ENCODE measurements around the gene SPEG. TPM values are rescaled to one million over a fixed set of nuclear protein-coding genes. Genes with fewer than 3 reads are reported as not detected.

Gene SPEG
- total RNA-seq, 2 donors from 2014 or later, result 2.2 to 2.8 TPM

GRCh38 chr2:219460424-219460926 is 25.8 kb downstream of the SPEG start:
- H3K9me3 Mint-ChIP-seq, result no peaks in the 10 kb centered on the region
- no peak for DNase-seq (ENCODE audit: low spot score in 2 of 2)
- H3K27ac Mint-ChIP-seq, result no peak overlapping the region
- no peak for ATAC-seq
- H3K36me3 Mint-ChIP-seq, result no peaks in the 10 kb centered on the region

- H3K9me3 Mint-ChIP-seq, result no peaks in the 10 kb centered on the region
- no peaks in the 10 kb centered on the region for H3K36me3 Mint-ChIP-seq
- no peak overlapping the region for H3K27ac Mint-ChIP-seq
- DNase-seq (ENCODE audit: low spot score in 2 of 2) (no peak), ATAC-seq (peak; percentile 42 to 60)
These were observed 26.4 kb downstream of the SPEG start for GRCh38 chr2:219461047-219461514.

DNA sequence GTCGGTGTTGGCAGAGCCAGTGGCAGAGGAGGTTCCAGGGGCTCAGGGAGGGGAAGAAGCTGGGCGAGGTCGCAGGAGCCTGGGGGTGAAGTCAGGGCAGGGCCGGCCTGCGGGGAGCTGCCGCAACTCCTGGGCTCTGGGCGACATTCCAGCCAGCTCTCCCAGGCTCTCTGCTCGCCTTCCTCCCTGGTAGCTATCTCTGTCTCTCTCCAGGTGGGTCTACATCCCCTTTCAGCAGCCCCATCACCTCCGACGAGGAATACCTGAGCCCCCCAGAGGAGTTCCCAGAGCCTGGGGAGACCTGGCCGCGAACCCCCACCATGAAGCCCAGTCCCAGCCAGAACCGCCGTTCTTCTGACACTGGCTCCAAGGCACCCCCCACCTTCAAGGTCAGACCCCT is 27.0 kb downstream of the SPEG start:
- no peak for ATAC-seq
- Mint-ChIP-seq H3K36me3 (no peaks in the 10 kb centered on the region), H3K27ac (no peak overlapping the region), H3K9me3 (no peaks in the 10 kb centered on the region)
- DNase-seq (ENCODE audit: low spot score in 2 of 2), result no peak

- Mint-ChIP-seq H3K36me3 (no peaks in the 10 kb centered on the region), H3K27ac (no peak overlapping the region), H3K9me3 (no peaks in the 10 kb centered on the region)
- no peak for DNase-seq (ENCODE audit: low spot score in 2 of 2)
- no peak for ATAC-seq
These were observed 27.7 kb downstream of the SPEG start for GRCh38 chr2:219462349-219462748.

DNA sequence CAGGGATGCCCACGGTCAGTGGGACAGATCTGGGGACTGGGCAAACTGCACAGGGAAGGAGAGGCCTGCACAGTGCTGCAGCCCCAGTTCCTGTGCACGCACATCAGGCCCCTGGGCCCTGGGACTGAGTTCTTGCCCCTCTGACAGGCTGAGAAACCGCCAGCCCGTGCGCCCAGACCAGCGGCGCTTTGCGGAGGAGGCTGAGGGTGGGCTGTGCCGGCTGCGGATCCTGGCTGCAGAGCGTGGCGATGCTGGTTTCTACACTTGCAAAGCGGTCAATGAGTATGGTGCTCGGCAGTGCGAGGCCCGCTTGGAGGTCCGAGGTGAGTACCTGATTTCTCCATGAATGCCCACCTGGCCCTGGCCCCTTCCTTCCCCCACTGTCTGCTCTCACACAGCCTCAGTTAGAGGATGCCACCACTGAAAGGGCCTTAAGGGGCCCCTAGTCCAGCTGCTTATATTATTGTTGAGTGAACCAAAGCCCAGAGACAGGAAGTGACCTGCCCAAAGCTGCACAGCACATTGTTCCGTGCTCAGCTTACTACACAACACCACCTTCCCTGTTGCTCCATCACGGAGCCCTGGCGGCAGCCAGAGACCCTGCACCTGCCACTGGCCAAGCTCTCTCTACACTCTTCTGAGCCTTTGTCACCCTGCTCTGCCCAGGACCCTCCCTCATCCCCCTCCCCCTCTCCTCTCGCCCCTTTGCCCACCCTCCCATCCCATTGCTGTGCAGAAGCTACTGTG is 29.8 kb downstream of the SPEG start:
- ATAC-seq (no peak), DNase-seq (ENCODE audit: low spot score in 2 of 2) (no peak)
- no peaks in the 10 kb centered on the region for H3K36me3 Mint-ChIP-seq
- no peaks in the 10 kb centered on the region for H3K9me3 Mint-ChIP-seq
- H3K27ac Mint-ChIP-seq, result no peak overlapping the region

DNA sequence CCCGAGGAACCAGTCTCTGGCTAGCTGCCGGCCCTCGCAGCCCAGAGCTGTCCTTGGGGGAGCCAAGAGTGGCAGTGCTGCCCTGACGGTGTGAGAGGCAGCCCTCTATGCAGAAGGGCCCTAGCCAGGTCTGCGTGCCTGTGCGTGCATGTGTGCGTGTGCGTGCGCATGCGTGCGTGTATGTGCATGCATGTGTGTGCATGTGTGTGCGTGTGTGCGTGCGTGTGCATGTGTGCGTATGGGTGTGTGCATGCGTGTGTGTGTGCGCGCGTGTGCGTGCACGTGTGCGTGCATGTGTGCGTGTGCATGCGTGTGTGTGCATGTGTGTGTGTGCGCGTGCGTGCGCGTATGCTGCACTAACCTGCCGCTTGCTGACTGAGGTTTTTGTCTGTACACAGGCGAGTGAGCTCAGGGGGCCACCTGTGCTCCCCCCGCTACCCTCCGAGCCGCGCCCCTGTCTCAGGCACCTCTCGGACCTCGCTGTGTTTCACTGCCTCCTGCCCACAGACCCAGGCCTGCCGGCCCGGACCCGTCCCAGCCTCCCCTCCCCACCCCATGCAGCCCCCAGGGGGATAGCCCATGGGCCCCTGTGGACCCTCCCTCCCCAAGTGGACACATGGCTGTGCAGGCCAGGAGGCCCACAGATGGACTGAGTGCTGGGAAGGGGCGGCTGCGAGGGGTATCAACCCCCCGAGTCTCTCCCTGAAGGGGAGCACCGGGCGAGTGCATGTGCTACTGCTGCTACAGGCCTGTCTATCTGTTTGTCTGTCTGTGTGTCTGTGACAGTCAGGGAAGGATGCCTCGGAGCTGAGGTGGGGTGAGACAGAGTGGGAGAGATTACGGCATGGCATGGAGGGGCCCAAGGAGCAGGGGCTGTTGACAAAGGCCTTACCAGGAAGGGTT is 31.3 kb downstream of the SPEG start:
- Mint-ChIP-seq H3K9me3 (no peaks in the 10 kb centered on the region), H3K36me3 (no peaks in the 10 kb centered on the region), H3K27ac (no peak overlapping the region)
- ATAC-seq (no peak), DNase-seq (ENCODE audit: low spot score in 2 of 2) (no peak)

GRCh38 chr2:219466816-219467735 is 32.4 kb downstream of the SPEG start:
- no peak for ATAC-seq
- no peaks in the 10 kb centered on the region for H3K9me3 Mint-ChIP-seq

DNA sequence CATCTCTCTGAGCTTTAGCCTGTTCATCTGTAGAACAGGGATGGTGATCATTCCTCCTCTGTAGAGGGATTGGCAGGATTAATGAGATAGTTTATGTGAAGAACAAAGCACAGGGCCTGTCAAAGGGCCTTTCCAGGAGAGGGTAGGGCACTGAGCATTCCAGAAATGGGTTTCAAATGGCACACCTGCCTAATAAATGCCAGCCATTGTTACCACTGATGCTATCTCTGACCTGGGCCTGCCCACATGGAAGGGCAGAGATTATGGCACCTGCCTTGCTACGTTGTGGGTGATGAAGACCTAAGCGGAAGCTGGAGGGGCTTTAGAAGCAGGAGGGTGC is 33.1 kb downstream of the SPEG start:
- no peak overlapping the region for H3K27ac Mint-ChIP-seq
- DNase-seq (ENCODE audit: low spot score in 2 of 2) (no peak), ATAC-seq (no peak)
- H3K9me3 Mint-ChIP-seq, result no peaks in the 10 kb centered on the region
- H3K36me3 Mint-ChIP-seq, result no peaks in the 10 kb centered on the region

More at GRCh38 chr2:219466816-219467735, 32.4 kb downstream of the SPEG start:
- H3K36me3 Mint-ChIP-seq, result no peaks in the 10 kb centered on the region
- DNase-seq (ENCODE audit: low spot score in 2 of 2), result no peak
- no peak overlapping the region for H3K27ac Mint-ChIP-seq

DNA sequence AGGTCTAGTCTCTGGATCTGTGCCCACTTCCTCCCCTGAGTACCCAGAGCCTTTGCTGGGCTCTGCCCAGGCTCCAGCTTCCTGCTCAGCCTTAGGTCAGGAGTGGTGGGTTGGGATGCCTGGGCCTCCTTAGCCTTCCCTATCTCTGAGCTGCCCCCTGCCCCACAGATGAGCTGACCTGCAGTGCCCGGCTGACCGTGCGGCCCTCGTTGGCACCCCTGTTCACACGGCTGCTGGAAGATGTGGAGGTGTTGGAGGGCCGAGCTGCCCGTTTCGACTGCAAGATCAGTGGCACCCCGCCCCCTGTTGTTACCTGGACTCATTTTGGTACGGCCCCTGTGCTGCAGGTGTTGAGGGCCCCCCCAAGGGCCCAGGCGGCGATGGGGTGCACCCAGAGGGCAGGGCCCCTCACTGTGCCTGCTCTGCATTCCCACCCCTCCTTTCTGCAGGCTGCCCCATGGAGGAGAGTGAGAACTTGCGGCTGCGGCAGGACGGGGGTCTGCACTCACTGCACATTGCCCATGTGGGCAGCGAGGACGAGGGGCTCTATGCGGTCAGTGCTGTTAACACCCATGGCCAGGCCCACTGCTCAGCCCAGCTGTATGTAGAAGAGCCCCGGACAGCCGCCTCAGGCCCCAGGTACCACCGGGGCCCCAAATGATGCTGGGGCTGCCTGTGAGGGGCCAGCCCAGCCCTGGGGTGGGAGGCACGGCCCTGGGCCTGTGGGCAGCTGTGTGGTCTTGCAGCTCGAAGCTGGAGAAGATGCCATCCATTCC is 34.0 kb downstream of the SPEG start:
- Mint-ChIP-seq H3K9me3 (no peaks in the 10 kb centered on the region), H3K27ac (no peak overlapping the region), H3K36me3 (no peaks in the 10 kb centered on the region)
- no peak for DNase-seq (ENCODE audit: low spot score in 2 of 2)
- ATAC-seq, result no peak

DNA sequence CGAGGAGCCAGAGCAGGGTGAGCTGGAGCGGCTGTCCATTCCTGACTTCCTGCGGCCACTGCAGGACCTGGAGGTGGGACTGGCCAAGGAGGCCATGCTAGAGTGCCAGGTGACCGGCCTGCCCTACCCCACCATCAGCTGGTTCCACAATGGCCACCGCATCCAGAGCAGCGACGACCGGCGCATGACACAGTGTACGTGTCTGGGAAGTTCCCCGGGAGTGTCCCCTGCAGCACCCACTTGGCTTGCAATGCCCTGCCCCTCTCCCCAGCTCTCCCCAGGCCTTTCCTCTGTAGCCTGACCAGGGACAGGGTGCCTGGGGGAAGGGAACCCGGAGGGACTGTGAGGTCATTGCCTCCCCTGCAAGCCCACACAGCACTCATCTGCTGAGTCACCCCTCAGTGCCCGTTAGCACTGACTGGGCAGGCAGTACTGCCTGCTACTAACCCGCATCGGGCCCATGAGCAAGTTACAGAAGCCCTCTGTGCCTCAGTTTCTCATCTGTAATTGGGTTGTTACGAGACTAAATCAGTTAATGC is 34.6 kb downstream of the SPEG start:
- no peak for DNase-seq (ENCODE audit: low spot score in 2 of 2)
- Mint-ChIP-seq H3K9me3 (no peaks in the 10 kb centered on the region), H3K27ac (no peak overlapping the region), H3K36me3 (no peaks in the 10 kb centered on the region)
- no peak for ATAC-seq

- DNase-seq (ENCODE audit: low spot score in 2 of 2) (no peak), ATAC-seq (no peak)
- no peaks in the 10 kb centered on the region for H3K9me3 Mint-ChIP-seq
- H3K27ac Mint-ChIP-seq, result no peak overlapping the region
- no peaks in the 10 kb centered on the region for H3K36me3 Mint-ChIP-seq
These were observed 35.8 kb downstream of the SPEG start for GRCh38 chr2:219470429-219470828.

- Mint-ChIP-seq H3K27ac (no peak overlapping the region), H3K36me3 (no peaks in the 10 kb centered on the region), H3K9me3 (no peaks in the 10 kb centered on the region)
- DNase-seq (ENCODE audit: low spot score in 2 of 2) (no peak), ATAC-seq (peak in 1 of 2 donors; percentile 12)
These were observed 37.1 kb downstream of the SPEG start for GRCh38 chr2:219471476-219472371.

DNA sequence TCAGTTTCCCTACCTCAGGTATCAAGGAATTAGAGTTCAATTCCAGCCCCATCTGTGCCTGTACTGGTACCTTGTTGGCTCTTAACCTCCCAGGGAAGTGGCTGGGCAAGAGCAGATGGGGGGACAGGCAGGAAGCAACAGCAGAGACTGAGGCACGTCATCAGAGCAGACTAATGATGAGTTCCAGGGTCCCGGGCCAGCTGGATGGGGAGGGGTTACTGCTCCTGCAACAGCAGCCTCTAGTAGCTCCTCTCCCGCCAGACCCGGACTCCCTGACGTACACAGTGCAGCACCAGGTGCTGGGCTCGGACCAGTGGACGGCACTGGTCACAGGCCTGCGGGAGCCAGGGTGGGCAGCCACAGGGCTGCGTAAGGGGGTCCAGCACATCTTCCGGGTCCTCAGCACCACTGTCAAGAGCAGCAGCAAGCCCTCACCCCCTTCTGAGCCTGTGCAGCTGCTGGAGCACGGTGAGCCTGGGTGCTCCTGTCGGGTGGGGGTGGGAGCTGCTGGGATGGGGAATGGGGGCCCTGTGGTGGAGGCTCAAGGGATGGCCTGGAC is 38.1 kb downstream of the SPEG start:
- DNase-seq (ENCODE audit: low spot score in 2 of 2), result no peak
- Mint-ChIP-seq H3K27ac (peak overlapping the region in 1 of 2 donors; percentile 44), H3K9me3 (no peaks in the 10 kb centered on the region), H3K36me3 (no peaks in the 10 kb centered on the region)
- no peak for ATAC-seq

GRCh38 chr2:219473511-219473910 is 38.9 kb downstream of the SPEG start:
- H3K36me3 Mint-ChIP-seq, result no peaks in the 10 kb centered on the region
- DNase-seq (ENCODE audit: low spot score in 2 of 2) (no peak), ATAC-seq (no peak)
- no peaks in the 10 kb centered on the region for H3K9me3 Mint-ChIP-seq
- H3K27ac Mint-ChIP-seq, result no peak overlapping the region
